WTC11 (cell line): ENCODE results near the gene TMEM256. TPM values are rescaled to one million over a fixed set of nuclear protein-coding genes. Genes with fewer than 3 reads are reported as not detected.
A peak's percentile ranks its signal among the peaks of the same experiment; 100 is the strongest.

Experiments used
- ATAC-seq: fragments of 200-7000 bp; cut with Tn5 transposase; 2 replicates; pipeline ENCODE4 v1.10.0; 2021; ENCODE audit warnings: mild to moderate bottlenecking, moderate library complexity
- CTCF ChIA-PET: fragments of 300-600 bp; sonication (Branson Sonifier 250); formaldehyde crosslinking; loops from one replicate; lab custom pipeline; 2021; ENCODE audit warnings: antibody characterized with exemption; lab: Charles Lee
- POLR2A ChIA-PET: fragments of 350-600 bp; sonication (Branson Sonifier 250); formaldehyde crosslinking; loops from one replicate; lab custom pipeline; 2021; ENCODE audit warnings: antibody characterized with exemption; lab: Charles Lee
- DNase-seq: peaks from one replicate; pipeline ENCODE4 v3.0.0; 2021; ENCODE audit warnings: low spot score
- H3K27ac Mint-ChIP-seq: 2 replicates; pipeline ENCODE4 v1.8.0; 2021; ENCODE audit warnings: mixed read lengths
- H3K27me3 Mint-ChIP-seq: 2 replicates; pipeline ENCODE4 v1.8.0; 2021; ENCODE audit warnings: low read depth, mild to moderate bottlenecking, moderate library complexity, mixed read lengths
- H3K36me3 Mint-ChIP-seq: 2 replicates; pipeline ENCODE4 v1.8.0; 2021; ENCODE audit warnings: mixed read lengths
- H3K4me1 Mint-ChIP-seq: 2 replicates; pipeline ENCODE4 v1.8.0; 2022; ENCODE audit warnings: mixed read lengths
- H3K4me3 Mint-ChIP-seq: 2 replicates; pipeline ENCODE4 v1.8.0; 2021; ENCODE audit warnings: mild to moderate bottlenecking, moderate library complexity, mixed read lengths
- H3K9me3 Mint-ChIP-seq: 2 replicates; pipeline ENCODE4 v1.8.0; 2021; ENCODE audit warnings: mixed read lengths
- E2F1 ChIP-seq: sonication (generic); formaldehyde crosslinking; IDR thresholded peaks from 2 replicates; pipeline ENCODE4 v1.8.0; 2022; ENCODE audit warnings: mild to moderate bottlenecking, missing genetic modification reagents
- HMGA2 ChIP-seq: fragments of 250-450 bp; sonication (Bioruptor Pico); IDR thresholded peaks from 2 replicates; pipeline ENCODE4 v1.4.0; 2021; ENCODE audit warnings: mild to moderate bottlenecking, moderate library complexity
- HMGXB4 ChIP-seq: sonication (generic); formaldehyde crosslinking; IDR thresholded peaks from 2 replicates; pipeline ENCODE4 v1.8.1; 2023; ENCODE audit warnings: mild to moderate bottlenecking, moderate library complexity, missing genetic modification reagents
- IRF2 ChIP-seq: sonication (generic); formaldehyde crosslinking; IDR thresholded peaks from 2 replicates; pipeline ENCODE4 v1.8.0; 2022; ENCODE audit warnings: low read depth, missing genetic modification reagents, borderline replicate concordance
- JAZF1 ChIP-seq: fragments of 250-450 bp; sonication (Bioruptor Pico); IDR thresholded peaks from 2 replicates; pipeline ENCODE4 v1.9.0; 2021; ENCODE audit warnings: moderate library complexity, mild to moderate bottlenecking, inconsistent platforms
- MYBL2 ChIP-seq: sonication (generic); formaldehyde crosslinking; IDR thresholded peaks from 2 replicates; pipeline ENCODE4 v1.8.1; 2023; ENCODE audit warnings: mild to moderate bottlenecking, moderate library complexity, missing genetic modification reagents
- RORB ChIP-seq: fragments of 250-450 bp; sonication (Bioruptor Pico); IDR thresholded peaks from 2 replicates; pipeline ENCODE4 v1.9.0; 2021; ENCODE audit warnings: mild to moderate bottlenecking
- SOX15 ChIP-seq: fragments of 250-450 bp; sonication (Bioruptor Pico); IDR thresholded peaks from 2 replicates; pipeline ENCODE4 v1.9.0; 2021; ENCODE audit warnings: mild to moderate bottlenecking
- STAT6 ChIP-seq: sonication (generic); formaldehyde crosslinking; conservative IDR thresholded peaks from 2 replicates; pipeline ENCODE4 v1.8.1; 2023; ENCODE audit warnings: mild to moderate bottlenecking, low read depth, missing genetic modification reagents, moderate library complexity
- TCF7 ChIP-seq: sonication (generic); formaldehyde crosslinking; IDR thresholded peaks from 2 replicates; pipeline ENCODE4 v1.8.0; 2022; ENCODE audit warnings: mild to moderate bottlenecking, low read depth, missing genetic modification reagents, moderate library complexity
- USF1 ChIP-seq: sonication (generic); formaldehyde crosslinking; IDR thresholded peaks from 2 replicates; pipeline ENCODE4 v1.8.0; 2022; ENCODE audit warnings: mild to moderate bottlenecking, missing genetic modification reagents
- ZBTB43 ChIP-seq: sonication (generic); formaldehyde crosslinking; IDR thresholded peaks from 2 replicates; pipeline ENCODE4 v1.8.1; 2023; ENCODE audit warnings: mild to moderate bottlenecking, missing genetic modification reagents
- ZNF512 ChIP-seq: sonication (generic); formaldehyde crosslinking; IDR thresholded peaks from 2 replicates; pipeline ENCODE4 v1.8.1; 2022; ENCODE audit warnings: missing genetic modification reagents, borderline replicate concordance
- ZNF532 ChIP-seq: fragments of 250-450 bp; sonication (Bioruptor Pico); IDR thresholded peaks from 2 replicates; pipeline ENCODE4 v1.9.0; 2021; ENCODE audit warnings: mild to moderate bottlenecking, borderline replicate concordance
- total RNA-seq: library from RNA; stranded (reverse); gene quantifications from 3 replicates; pipeline ENCODE4 v1.2.3, GENCODE V29; 2021

Gene TMEM256
- total RNA-seq, 1 experiment from 2014 or later: 132 TPM

- 0 out of 2 replicates have a peak, but pooled peaks have one; percentile 54 for TF ChIP-seq MYBL2
- TF ChIP-seq ZNF532 (CRISPR knock-in tag): no peak
- peak; percentile 67 for TF ChIP-seq USF1 (CRISPR knock-in tag)
- peak; percentile 33; the same call in 1 of the 2 replicates for TF ChIP-seq HMGXB4
Observed at GRCh38 chr17:7435676-7436555, 32.0 kb upstream of the TMEM256 start (continued).

GRCh38 chr17:7432296-7432695, 28.4 kb upstream of the TMEM256 start:
- CTCF ChIA-PET: interaction anchor here (1.0 kb wide), 2 partner anchors 25 to 26 kb away, joined by 3 read pairs; partner anchors contain the start of gene NLGN2

More at GRCh38 chr17:7432296-7432695, 28.4 kb upstream of the TMEM256 start:
- no peak overlapping the region for H3K27ac Mint-ChIP-seq
- DNase-seq (no peak), ATAC-seq (no peak)
- H3K36me3 Mint-ChIP-seq: no peaks in the 10 kb centered on the region
- H3K4me1 Mint-ChIP-seq: peaks cover 4% of the 10 kb centered on the region
- no peak for TF ChIP-seq HMGA2 (CRISPR knock-in tag)
- TF ChIP-seq SOX15 (CRISPR knock-in tag): no peak
- no peak for TF ChIP-seq MYBL2
- TF ChIP-seq E2F1 (CRISPR knock-in tag): no peak
- TF ChIP-seq IRF2 (CRISPR knock-in tag): no peak
- TF ChIP-seq TCF7 (CRISPR knock-in tag): no peak
- no peak for TF ChIP-seq RORB
- no peak for TF ChIP-seq ZBTB43 (CRISPR knock-in tag)
- no peak for TF ChIP-seq JAZF1 (CRISPR knock-in tag)
- TF ChIP-seq STAT6 (CRISPR knock-in tag): no peak
- TF ChIP-seq ZNF512 (CRISPR knock-in tag): no peak
- H3K27me3 Mint-ChIP-seq: peaks cover 3% of the 10 kb centered on the region; the same call in 1 of the 2 replicates
- H3K9me3 Mint-ChIP-seq: no peaks in the 10 kb centered on the region
- no peak overlapping the region for H3K4me3 Mint-ChIP-seq
- POLR2A ChIA-PET: interaction anchor here (0.5 kb wide), 1 partner anchor 33 kb away, joined by 5 read pairs; no protein-coding TSS in a partner anchor
